Gastroesophageal sphincter (tissue), 4 donors: ENCODE results near the gene DCAF7. TPM values are rescaled to one million over a fixed set of nuclear protein-coding genes. Genes with fewer than 3 reads are reported as not detected.

Experiments used
- ATAC-seq: fragments of 150-250 bp; one replicate; pipeline ENCODE4 v1.9.1; 2016; ENCODE audit warnings: mild to moderate bottlenecking, moderate library complexity
- H3K27ac ChIP-seq, 4 donors: fragments of 200-600 bp; sonication (generic) in 3 of 4; 1 replicate in 3 of 4; 2 replicates in 1 of 4; pipeline ENCODE4 v1.5.1; 2016 to 2019
- H3K27me3 ChIP-seq: fragments of 200-600 bp; sonication (generic); one replicate; pipeline ENCODE4 v1.5.1; 2019
- H3K36me3 ChIP-seq, 2 donors: fragments of 200-600 bp; sonication (generic); one replicate each; pipeline ENCODE4 v1.5.1; 2019; ENCODE audit warnings: control low read depth in 1 of 2
- H3K4me1 ChIP-seq, 3 donors: fragments of 200-600 bp; sonication (generic); 1 replicate in 2 of 3; 2 replicates in 1 of 3; pipeline ENCODE4 v1.5.1; 2016 to 2019; ENCODE audit warnings: control low read depth in 2 of 3
- H3K4me3 ChIP-seq, 2 donors: fragments of 200-600 bp; sonication (generic); one replicate each; pipeline ENCODE4 v1.5.1; 2019; ENCODE audit warnings: mild to moderate bottlenecking in 1 of 2, moderate library complexity in 1 of 2
- H3K9me3 ChIP-seq, 3 donors: fragments of 200-600 bp; sonication (generic); one replicate each; pipeline ENCODE4 v1.5.1; 2017 to 2019; ENCODE audit warnings: control low read depth in 2 of 3
- EP300 ChIP-seq: sonication (generic); formaldehyde crosslinking; IDR thresholded peaks from one replicate; pipeline ENCODE4 v1.6.1; 2017; ENCODE audit warnings: antibody characterized with exemption, mild to moderate bottlenecking
- POLR2A ChIP-seq, 2 donors: fragments of 450-650 bp; IDR thresholded peaks; one replicate each; pipeline ENCODE4 v1.6.1; 2017; ENCODE audit warnings: antibody characterized with exemption in 2 of 2, mild to moderate bottlenecking in 2 of 2, moderate library complexity in 1 of 2
- POLR2AphosphoS5 ChIP-seq: sonication (generic); formaldehyde crosslinking; IDR thresholded peaks from one replicate; pipeline ENCODE4 v1.6.1; 2017; ENCODE audit warnings: antibody characterized with exemption
- WGBS, 2 donors: methylation state at CpG; one replicate each; pipeline ENCODE4 v1.1.5; 2018; ENCODE audit warnings: low coverage in 1 of 2; 5-methylcytosine and 5-hydroxymethylcytosine counted together
- total RNA-seq, 4 donors: library from RNA; depleted of rRNA; stranded (reverse); fragments of >200 nt; gene quantifications; one replicate each; pipeline ENCODE4 v1.1.0, GENCODE V29; 2016
- TF ChIP-seq, protein P1 (sequence below), 4 experiments: fragments of 200-600 bp in 2 of 4; fragments of 450-650 bp in 2 of 4; sonication (generic) in 1 of 4; IDR thresholded peaks; one replicate each; pipeline ENCODE4 v1.5.1; 2017 to 2019; ENCODE audit warnings: antibody characterized with exemption in 4 of 4, mild to moderate bottlenecking in 2 of 4, moderate library complexity in 2 of 4

Gene DCAF7
- total RNA-seq, 4 donors from 2014 or later = 27.1 to 50.0 (median 36.8) TPM

DNA sequence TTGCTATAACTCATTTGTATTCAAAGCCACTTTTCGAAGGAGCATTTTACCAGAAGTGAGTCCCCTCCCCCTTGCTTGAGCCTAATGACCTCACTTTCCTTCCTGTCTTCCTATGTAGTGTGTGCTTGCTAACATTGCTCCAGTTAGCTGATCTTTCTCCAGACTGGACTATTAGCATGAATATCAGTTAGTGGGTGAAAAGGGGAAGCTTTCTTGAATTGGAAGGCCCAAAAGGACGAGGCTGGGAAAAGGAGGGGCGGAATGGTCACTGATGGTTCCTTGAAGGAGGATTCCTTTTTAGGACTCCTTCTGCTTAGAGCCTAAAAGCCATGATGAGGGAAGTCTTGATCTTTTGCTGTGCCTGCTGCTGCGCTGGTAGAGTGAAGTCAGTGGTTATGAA, 83.9 kb downstream of the DCAF7 start:
- peaks cover 5 to 89% (median 16%) of the 10 kb centered on the region in 3 donors for H3K4me1 ChIP-seq

DNA sequence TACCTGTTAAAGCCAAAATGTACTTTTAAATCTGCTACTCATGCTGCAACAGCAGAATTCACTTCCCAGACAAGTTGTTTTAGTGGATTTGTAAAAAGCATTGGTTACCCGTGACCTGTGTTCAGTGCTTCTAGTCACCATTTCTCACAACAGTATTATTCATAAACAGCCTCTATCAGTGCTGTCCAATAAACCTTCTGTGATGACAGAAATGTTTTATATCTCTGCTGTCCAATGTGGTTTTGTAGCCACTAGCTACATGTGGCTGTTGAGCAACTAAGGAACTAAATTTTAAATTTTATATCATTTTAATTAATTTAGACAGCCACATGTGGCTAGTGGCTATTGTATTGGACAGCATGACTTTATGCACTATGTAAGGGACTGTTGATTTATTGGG, 84.5 kb downstream of the DCAF7 start:
- Histone ChIP-seq H3K27me3 (no peaks in the 10 kb centered on the region), H3K36me3 (peaks cover 0 to 64% of the 10 kb centered on the region in 2 donors), H3K4me1 (peaks cover 5 to 85% (median 11%) of the 10 kb centered on the region in 3 donors), H3K4me3 (no peak overlapping the region), H3K9me3 (no peaks in the 10 kb centered on the region), H3K27ac (peak overlapping the region; percentile 7 to 34 (median 24))
- WGBS, 2 donors = 67 to 74% methylated on average over 1 of the region's 1 CpG
- no peak for TF ChIP-seq POLR2AphosphoS5
- TF ChIP-seq, protein P1, sequence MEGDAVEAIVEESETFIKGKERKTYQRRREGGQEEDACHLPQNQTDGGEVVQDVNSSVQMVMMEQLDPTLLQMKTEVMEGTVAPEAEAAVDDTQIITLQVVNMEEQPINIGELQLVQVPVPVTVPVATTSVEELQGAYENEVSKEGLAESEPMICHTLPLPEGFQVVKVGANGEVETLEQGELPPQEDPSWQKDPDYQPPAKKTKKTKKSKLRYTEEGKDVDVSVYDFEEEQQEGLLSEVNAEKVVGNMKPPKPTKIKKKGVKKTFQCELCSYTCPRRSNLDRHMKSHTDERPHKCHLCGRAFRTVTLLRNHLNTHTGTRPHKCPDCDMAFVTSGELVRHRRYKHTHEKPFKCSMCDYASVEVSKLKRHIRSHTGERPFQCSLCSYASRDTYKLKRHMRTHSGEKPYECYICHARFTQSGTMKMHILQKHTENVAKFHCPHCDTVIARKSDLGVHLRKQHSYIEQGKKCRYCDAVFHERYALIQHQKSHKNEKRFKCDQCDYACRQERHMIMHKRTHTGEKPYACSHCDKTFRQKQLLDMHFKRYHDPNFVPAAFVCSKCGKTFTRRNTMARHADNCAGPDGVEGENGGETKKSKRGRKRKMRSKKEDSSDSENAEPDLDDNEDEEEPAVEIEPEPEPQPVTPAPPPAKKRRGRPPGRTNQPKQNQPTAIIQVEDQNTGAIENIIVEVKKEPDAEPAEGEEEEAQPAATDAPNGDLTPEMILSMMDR (IDR thresholded peaks at IDR 0.05) = no peak
- TF ChIP-seq EP300 = no peak
- no peak for TF ChIP-seq POLR2A (IDR thresholded peaks at IDR 0.05)
- no peak for ATAC-seq

More for the DNA sequence above, 83.9 kb downstream of the DCAF7 start:
- peak; percentile 34 for ATAC-seq
- peak overlapping the region; percentile 7 to 34 (median 24) for H3K27ac ChIP-seq
- peaks cover under 1 to 69% of the 10 kb centered on the region in 2 donors for H3K36me3 ChIP-seq
- H3K9me3 ChIP-seq = no peaks in the 10 kb centered on the region
- H3K4me3 ChIP-seq = no peak overlapping the region
- WGBS, 2 donors = 67 to 68% methylated on average over 2 to 3 of the region's 4 CpGs
- no peak for TF ChIP-seq EP300
- TF ChIP-seq POLR2AphosphoS5 = peak; percentile 16
- H3K27me3 ChIP-seq = no peaks in the 10 kb centered on the region

DNA sequence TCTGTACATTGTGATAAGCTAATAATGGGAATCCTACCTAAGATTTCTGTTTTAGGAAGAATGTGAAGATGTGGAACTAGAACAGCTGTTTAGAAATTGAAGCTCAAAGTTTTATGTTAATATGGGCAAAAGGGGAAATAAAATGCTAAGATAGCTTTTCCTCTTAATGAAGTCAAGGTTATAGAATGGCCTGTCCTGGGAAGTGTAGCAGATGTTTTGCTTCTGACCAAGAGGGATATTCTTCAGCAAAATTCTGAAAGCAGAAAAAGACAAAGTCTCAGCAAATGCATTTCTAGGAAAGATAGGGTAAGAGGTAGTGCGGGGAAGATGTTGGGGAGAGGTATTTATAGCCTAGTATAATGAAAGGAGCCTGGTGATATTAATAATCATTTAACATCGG, 85.0 kb downstream of the DCAF7 start:
- peaks cover 5 to 80% (median 10%) of the 10 kb centered on the region in 3 donors for H3K4me1 ChIP-seq
- no peaks in the 10 kb centered on the region for H3K27me3 ChIP-seq
- peaks cover 0 to 64% of the 10 kb centered on the region in 2 donors for H3K36me3 ChIP-seq
- H3K27ac ChIP-seq = peak overlapping the region in 1 of 4 donors; percentile 7
- H3K9me3 ChIP-seq = no peaks in the 10 kb centered on the region
- H3K4me3 ChIP-seq = no peak overlapping the region
- no peak for ATAC-seq
- TF ChIP-seq, protein P1 (IDR thresholded peaks at IDR 0.05) = no peak
- TF ChIP-seq POLR2A (IDR thresholded peaks at IDR 0.05) (no peak), POLR2AphosphoS5 (no peak), EP300 (no peak)
- WGBS, 2 donors = 73 to 75% methylated on average over 2 of the region's 2 CpGs

DNA sequence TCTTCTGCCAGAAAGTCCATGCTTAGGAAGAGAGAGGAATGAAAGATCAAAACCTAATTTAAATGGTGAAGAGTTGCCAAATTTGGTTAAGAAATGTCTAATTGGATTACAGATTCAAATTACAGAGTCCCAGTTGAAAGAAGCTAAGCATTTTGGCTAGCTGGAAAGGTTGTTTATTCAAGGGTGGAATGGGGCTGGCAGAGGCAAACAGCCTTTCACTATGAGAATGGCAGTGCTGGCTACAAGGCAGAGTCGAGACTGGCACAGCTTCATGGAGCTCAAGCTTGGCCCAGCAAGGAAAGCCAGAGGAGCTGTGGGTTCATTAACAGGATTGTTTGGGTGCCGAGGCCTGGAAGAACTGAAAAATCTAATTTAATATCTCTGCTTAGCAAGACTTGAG, 85.5 kb downstream of the DCAF7 start:
- Histone ChIP-seq H3K9me3 (no peaks in the 10 kb centered on the region), H3K4me1 (peaks cover 5 to 75% (median 10%) of the 10 kb centered on the region in 3 donors), H3K36me3 (peaks cover 0 to 64% of the 10 kb centered on the region in 2 donors), H3K27me3 (no peaks in the 10 kb centered on the region), H3K27ac (peak overlapping the region in 3 of 4 donors; percentile 1 to 12 (median 7)), H3K4me3 (no peak overlapping the region)
- 42 to 55% methylated on average over 2 of the region's 2 CpGs for WGBS, 2 donors
- ATAC-seq = no peak
- no peak for TF ChIP-seq POLR2AphosphoS5
- no peak for TF ChIP-seq POLR2A (IDR thresholded peaks at IDR 0.05)
- TF ChIP-seq EP300 = no peak
- TF ChIP-seq, protein P1 (IDR thresholded peaks at IDR 0.05) = no peak

DNA sequence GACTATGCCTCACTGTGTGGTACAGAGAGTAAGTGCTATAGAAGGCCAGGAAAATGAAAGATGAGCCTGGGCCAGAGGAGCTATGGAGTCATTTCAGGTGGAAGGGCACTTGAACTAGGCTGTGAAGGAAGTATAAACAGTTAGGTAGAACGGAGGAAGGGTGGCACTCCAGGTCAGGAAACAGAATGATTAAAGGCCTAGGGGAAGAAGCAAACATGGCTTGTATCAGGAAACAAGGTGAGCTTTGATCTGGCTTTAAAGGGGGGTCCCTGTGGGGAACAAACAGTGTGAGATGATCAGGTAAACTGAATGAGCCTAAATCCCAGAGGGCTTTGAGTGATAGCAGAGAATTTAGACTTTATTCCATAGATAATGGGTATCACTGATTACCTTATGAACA, 88.8 kb downstream of the DCAF7 start:
- no peak for ATAC-seq
- WGBS, 2 donors = 0 to 30% methylated on average over 1 of the region's 1 CpG
- H3K27ac ChIP-seq = no peak overlapping the region
- H3K27me3 ChIP-seq = no peaks in the 10 kb centered on the region
- H3K4me1 ChIP-seq = peaks cover 5 to 53% (median 5%) of the 10 kb centered on the region in 3 donors
- H3K4me3 ChIP-seq = no peak overlapping the region
- no peak for TF ChIP-seq EP300
- no peak for TF ChIP-seq POLR2AphosphoS5
- TF ChIP-seq, protein P1 (IDR thresholded peaks at IDR 0.05) = no peak
- TF ChIP-seq POLR2A (IDR thresholded peaks at IDR 0.05) = no peak
- no peaks in the 10 kb centered on the region for H3K9me3 ChIP-seq
- H3K36me3 ChIP-seq = peaks cover 0 to 65% of the 10 kb centered on the region in 2 donors
